Measurements from ENCODE around the gene DYNC1I1.

The DYNC1I1 gene

DNA sequence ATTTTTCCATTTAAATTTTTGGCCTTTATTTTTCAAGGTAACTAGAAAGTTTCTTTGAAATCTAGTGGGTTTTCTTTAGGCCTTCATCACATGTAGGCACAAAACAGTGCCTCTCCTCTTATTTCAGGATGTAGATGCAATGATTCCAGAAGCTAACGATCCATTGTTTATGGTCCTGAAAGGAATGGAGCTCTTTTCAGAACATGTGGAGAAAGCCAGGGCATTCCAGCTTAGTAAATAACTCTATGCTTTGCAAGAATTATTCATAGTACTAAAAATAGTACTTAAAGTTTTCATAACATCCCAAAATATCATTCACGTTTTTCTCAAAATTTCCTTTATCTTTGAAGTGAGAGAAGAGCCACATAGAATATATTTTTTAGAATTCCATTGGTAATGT, 91.3 kb downstream of the DYNC1I1 start:
- DNase-seq, result no peak

DNA sequence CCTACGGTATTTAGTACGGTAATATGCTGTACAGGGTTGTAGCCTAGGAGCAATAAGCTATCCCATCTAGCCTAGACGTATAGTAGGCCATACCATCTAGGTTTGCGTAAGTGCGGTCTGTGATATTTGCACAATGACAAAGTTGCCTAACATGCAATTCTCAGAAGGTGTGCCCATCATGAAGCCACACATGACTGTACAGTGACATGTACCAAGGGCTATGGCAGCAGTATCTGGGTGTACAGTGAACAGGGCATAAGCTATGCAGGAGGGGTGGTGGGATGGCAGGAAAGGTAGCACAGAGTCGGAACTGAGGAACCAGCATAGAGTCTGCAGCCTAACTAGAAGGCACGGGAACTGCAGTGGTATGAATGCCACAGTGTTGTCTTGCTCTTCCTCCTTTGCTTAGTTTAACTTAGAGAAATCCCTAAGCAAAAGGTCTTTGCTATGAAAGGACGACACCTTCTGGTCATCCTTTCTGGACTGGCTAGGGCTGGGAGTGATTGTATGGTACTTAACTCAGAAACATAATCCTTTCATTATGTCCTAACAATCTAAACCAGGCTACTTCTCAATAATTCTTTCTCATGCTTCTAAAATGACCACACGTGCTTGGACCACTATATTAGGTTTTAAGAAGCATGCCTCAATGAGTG, 93.5 kb downstream of the DYNC1I1 start:
- no peak for DNase-seq

DNA sequence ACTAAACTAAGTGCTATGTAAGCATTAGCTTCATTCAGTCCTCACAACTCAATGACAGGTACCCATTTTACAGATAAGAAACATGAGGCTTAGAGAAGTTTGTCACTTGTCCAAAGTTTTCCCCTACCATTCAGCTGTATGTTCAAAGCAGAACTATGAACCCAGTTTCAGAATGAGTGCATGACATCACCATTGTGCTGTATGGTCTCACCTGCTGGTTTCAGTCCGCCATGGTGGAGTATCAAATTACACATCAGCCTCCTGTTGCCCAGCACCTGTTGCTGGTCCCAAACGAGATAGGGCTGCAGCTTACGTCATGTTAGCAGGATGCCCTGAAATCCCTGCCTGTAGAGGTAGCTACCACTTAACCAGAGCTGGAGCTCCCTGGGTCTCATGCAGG, 95.0 kb downstream of the DYNC1I1 start:
- no peak for DNase-seq

GRCh38 chr7:95871075-95871848, 98.9 kb downstream of the DYNC1I1 start:
- DNase-seq, result no peak

DNA sequence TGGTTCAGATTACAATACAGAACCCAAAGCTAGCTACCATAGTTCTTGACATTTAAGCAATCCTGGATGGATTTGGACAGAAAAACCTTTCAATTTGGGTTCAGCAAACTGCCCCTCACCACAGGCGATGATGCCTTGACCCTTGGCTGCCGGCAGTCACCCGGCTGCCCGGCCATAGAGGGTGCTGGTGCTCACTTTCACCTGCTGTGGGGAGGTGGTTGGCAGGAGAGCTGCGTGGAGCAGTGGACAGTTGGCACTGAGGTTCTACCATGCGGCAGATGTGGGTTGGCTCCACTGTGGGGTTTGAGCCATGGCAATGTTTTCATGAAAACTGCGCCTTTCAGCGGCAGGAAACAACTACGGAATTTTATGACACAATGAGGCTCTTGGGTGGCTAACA, 99.5 kb downstream of the DYNC1I1 start:
- DNase-seq, result no peak

DNA sequence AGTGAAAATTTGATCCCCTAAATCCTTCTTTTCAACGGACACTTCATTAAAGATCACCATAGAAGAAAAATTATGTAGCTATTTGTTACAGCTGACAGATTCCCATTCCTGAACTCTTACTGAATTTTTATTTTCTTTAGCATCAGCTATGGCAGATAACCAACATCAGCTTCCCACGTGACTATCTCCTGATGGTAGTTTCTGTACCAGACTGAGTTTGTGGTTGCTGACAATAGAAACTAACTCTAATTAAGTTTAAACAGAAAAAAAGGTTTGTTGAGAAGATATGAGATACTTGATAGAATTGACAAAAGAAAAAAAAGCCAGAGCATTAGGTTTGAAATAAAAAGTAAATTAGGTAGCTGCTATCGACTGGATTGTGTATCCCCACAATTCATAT, 101.8 kb downstream of the DYNC1I1 start:
- DNase-seq, result no peak

DNA sequence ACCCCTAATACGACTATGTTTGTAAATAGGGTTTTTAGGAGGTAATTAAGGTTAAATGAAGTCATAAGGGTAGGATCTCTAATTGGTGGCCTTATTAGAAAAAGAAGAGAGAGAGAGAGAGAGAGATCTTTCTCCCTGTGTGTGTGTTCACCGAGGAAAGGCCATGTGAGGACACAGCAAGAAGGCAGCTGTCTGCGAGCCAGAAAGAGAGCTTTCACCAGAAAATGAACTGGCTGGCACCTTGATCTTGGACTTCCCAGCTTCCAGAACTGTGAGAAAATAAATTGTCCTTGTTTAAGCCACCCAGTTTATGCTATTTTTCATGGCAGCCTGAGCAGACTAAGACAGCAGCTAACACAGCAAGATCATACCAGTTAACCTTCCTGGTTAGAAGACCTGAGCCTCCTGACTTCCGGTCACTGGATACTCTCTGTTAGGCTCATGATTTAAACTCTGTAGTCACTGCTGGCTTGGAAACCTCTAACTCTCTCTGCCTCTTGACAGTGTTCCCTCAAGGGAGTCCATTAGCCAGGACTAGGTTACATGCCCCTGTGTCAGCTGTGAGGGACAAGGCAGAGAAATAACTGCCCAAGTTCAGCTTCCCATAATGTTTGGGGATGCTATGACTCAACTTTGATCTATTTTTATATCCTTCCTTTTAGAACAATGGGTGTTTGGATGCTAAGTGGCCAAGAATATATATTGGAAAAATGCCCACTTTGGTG, 102.3 kb downstream of the DYNC1I1 start:
- DNase-seq, result no peak

DNA sequence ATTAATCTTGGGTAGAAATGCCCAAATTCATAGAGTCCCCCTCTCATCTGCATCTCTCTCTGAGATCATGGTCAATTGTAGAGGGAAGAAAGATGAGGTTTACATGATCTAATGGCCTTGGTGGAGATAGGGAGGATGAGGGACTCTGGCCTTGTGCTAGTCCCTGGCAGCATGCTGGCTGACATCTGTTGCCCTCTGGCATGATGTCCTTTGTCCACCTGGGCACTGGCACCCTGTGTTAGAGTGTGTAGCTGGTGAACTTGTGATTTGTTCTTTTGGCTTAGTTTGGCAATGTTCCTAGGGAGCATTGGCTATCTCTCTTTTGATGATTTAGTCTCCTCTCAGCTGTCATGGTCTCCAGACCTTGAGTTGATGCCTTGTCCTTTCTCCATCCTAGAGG, 103.2 kb downstream of the DYNC1I1 start:
- DNase-seq, result no peak

DNA sequence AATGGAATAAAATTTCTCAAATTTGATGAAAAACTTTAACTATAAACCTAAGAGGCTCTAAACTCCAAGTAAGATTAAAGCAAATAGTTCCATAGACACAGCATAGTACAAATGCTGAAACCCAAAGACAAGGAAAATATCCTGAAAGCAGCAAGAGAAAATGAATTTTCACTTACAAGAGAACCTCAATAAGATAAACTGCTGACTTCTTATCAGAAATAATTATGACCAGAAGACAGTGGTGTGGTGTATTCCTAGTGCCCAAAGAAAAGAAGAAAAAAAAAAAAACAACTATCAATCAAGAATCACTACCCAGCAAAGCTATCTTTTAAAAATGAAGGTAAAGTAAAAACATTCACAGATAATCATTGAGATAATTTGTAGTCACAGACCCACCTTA, 106.3 kb downstream of the DYNC1I1 start:
- no peak for DNase-seq

DNA sequence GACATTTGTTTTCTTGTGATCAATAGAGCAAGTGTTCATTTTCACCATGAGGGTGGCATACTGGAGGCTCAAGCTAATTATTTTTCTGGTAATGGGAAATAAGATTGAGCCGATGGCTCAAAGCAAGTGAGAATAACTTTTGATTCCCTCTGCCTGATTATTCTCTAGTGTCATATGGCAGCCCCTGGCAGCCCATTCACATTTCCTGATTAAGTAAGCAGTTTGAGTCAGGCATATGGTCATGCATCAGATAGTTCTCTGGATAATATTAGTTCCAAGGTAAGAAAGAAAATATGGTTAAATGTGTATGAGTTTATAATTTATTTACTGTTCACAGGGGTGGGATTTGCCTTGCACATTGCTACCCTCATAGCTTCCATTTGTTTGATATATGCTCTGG, 109.2 kb downstream of the DYNC1I1 start:
- DNase-seq, result no peak

GRCh38 chr7:95883217-95883616, 110.9 kb downstream of the DYNC1I1 start:
- DNase-seq, result no peak

GRCh38 chr7:95886501-95887090, 114.2 kb downstream of the DYNC1I1 start:
- no peak for DNase-seq

GRCh38 chr7:95893484-95893883, 121.1 kb downstream of the DYNC1I1 start:
- no peak for DNase-seq

DNA sequence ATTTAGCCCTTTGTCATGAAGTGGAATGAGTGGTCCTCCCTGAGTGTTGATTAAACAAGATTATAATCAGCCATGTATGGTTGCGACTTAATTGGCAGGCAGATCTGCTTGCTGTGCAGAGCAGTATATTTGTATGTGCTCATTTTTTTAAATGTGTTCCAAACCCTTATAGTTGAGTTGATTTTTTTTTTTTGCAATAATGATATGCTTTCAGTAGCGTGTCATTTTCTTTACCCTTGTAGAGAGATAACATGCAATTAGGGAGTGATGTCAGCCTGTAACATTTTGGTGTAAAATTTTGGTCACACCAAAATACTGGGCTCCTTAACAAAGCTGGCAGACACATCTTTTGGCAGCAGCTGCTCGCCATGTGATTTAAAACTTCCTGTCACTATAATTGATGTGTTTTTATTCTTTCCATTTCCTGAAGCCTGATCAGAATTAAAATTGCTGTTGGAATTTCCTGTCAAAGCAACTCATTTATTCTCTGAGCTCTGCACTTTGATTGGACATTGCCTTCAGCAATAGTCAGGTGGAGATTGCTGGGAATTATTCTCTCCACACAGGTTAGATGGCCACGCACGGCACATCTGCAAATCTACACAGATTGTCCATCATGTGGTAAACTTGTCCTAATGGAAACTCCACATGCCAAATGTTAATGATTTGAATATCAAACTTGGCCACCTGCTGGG, 125.3 kb downstream of the DYNC1I1 start:
- DNase-seq, result no peak

DNA sequence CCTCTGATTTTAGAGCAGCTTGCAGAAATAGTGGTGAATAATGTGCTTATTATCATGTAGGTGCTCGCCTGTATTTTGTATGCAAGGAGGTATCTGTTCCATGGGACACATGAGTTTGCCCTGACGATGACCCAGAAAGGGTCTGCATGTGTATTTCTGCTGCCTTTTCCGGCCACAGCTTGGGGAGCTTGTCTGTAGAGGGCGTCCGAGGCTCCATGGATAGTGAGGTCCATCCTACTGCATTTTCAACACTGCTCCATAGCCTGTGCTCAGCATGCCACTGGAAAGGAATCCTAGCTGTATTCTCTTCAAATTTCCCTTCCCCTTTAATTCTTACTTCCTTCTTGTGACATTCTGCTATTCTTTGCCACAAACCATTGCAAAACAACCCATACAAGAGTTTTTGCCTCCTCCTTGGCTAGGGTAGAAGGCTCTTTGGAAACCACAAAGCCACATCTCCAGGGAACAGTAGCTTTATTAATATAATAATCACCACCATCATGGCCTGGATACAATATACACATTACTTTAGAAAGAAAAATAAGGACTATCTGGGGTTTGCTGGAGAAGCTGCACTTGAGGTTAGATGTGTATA, 127.7 kb downstream of the DYNC1I1 start:
- DNase-seq, result no peak

- DNase-seq, result no peak
These were observed 128.7 kb downstream of the DYNC1I1 start for GRCh38 chr7:95901006-95901405.

GRCh38 chr7:95904099-95904498, 131.7 kb downstream of the DYNC1I1 start:
- no peak for DNase-seq

- no peak for DNase-seq
These were observed 132.8 kb downstream of the DYNC1I1 start for GRCh38 chr7:95905167-95905566.

DNA sequence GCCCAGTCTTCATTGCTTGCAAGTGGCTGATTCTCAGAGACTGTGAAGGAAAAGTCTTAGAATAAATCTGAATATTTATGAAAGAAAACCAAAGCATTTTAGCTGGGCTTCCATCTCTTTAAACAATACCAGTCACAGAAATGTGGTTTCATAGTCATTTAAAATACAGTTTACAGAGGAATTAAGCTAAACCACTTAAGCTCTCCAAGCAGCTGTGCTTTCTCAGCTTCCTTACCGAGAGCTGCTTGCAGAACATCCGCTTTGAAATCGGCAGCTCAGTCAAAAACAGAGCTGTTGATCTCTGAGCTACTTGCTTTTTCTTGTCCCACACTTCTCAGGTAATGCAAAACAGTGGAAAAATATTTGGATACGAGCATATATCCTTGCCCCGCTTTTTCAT, 134.5 kb downstream of the DYNC1I1 start:
- no peak for DNase-seq

GRCh38 chr7:95907337-95907736, 135.0 kb downstream of the DYNC1I1 start:
- DNase-seq, result no peak

DNA sequence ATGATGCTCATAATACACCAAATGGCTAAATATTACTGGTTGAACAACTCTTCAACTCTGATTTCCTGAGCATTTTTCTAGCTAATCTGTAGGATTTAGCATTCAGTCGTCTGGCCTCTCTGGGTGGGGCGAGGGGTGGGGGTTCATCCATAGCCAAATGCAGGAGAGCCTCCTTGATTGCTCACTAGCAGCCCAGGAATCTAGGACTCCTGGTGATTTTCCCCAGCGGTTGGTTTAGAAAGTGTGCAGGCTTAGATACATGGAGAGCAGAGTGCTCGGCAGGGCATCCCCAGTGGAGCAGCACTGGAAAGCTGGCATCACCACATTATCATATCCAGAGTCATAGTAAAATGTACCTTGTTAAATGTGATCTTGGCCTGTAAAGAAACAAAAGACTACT, 136.1 kb downstream of the DYNC1I1 start:
- DNase-seq, result no peak

DNA sequence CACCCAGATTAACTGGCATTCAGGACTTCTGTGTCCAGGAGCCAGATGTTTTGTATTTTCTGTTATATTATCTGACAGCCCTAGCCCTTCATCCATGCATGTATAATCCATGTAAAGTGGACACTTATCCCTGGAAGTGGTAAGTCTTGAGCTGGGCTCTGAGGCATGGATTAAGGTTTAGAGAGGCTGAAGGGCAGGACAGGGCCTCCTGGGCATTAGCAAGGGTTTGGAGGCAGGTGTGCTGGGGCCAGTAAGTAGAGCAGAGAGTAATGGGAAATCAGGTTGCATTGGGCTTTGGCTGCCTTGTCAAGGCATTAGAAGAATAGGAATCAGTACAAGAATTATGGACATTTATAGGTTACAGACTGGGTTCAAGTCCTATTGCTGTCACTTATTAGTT, 138.0 kb downstream of the DYNC1I1 start:
- DNase-seq, result no peak

DNA sequence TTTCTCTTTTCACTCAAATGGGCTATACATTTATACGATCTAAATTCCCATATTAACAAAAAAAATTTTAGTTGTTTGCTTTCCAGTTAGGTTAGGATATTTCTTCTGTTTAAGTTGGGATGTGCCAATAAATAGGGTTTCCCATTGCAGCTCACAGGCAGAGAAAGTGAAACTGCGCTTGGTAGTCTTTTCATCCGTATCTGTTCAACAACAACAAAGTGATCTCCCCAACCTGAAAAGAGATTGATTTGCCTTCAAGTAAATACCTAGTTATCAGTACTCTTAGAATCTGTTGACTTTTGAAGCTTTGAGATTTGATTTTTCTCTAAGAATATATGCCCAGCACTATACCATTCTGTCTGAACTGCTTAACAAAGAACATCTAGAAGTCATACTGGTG, 143.4 kb downstream of the DYNC1I1 start:
- DNase-seq, result no peak
